ENCODE results near the gene RAD52. TPM values are rescaled to one million over a fixed set of nuclear protein-coding genes. Genes with fewer than 3 reads are reported as not detected.

RAD52 gene
- total RNA-seq, 6 experiments from 2014 or later = 5.6 to 10.5 (median 8.5) TPM

- no peaks in the 10 kb centered on the region for H3K4me1 ChIP-seq
- H3K4me3 ChIP-seq = no peak overlapping the region
- H3K27ac ChIP-seq = no peak overlapping the region
- DNase-seq (no peak), ATAC-seq (no peak)
- whole genome bisulfite sequencing (ENCODE audit: insufficient coverage, low coverage, low lambda C conversion rate, missing lambda C conversion rate) = 47% methylated on average over 4 of the region's 8 CpGs
- H3K27me3 ChIP-seq = no peaks in the 10 kb centered on the region
- H3K36me3 ChIP-seq = no peaks in the 10 kb centered on the region
- intact Hi-C loops (cut with DNase I) = no loop called here
- TF ChIP-seq POLR2A (IDR thresholded peaks at IDR 0.05) (no peak), CTCF (IDR thresholded peaks at IDR 0.05) (no peak)
- no peaks in the 10 kb centered on the region for H3K9me3 ChIP-seq
Measured at GRCh38 chr12:958588-959123, 9.2 kb upstream of the RAD52 start.

GRCh38 chr12:955939-956338 is 6.4 kb upstream of the RAD52 start:
- Histone ChIP-seq H3K4me1 (no peaks in the 10 kb centered on the region), H3K9me3 (no peaks in the 10 kb centered on the region), H3K27me3 (no peaks in the 10 kb centered on the region), H3K36me3 (no peaks in the 10 kb centered on the region), H3K4me3 (no peak overlapping the region), H3K27ac (no peak overlapping the region)
- DNase-seq (no peak), ATAC-seq (no peak)
- intact Hi-C loops (cut with DNase I) = no loop called here
- 84% methylated on average over 4 of the region's 6 CpGs for WGBS (ENCODE audit: insufficient coverage, low coverage, low lambda C conversion rate, missing lambda C conversion rate)
- TF ChIP-seq POLR2A (IDR thresholded peaks at IDR 0.05) (no peak), CTCF (IDR thresholded peaks at IDR 0.05) (no peak)

GRCh38 chr12:954741-955140 is 5.2 kb upstream of the RAD52 start:
- DNase-seq = no peak
- TF ChIP-seq CTCF (IDR thresholded peaks at IDR 0.05) (no peak), POLR2A (IDR thresholded peaks at IDR 0.05) (no peak)
- Histone ChIP-seq H3K27me3 (no peaks in the 10 kb centered on the region), H3K27ac (no peak overlapping the region), H3K9me3 (no peaks in the 10 kb centered on the region), H3K36me3 (no peaks in the 10 kb centered on the region), H3K4me3 (no peak overlapping the region), H3K4me1 (no peaks in the 10 kb centered on the region)
- intact Hi-C loops (cut with DNase I) = loop anchor here in 1 of 2 donors (5.0 kb wide), 1 partner anchor 387 kb away; no protein-coding TSS in a partner anchor
- no peak for ATAC-seq

- WGBS (ENCODE audit: insufficient coverage, low coverage, low lambda C conversion rate, missing lambda C conversion rate) = 68% methylated on average over 7 of the region's 7 CpGs
- Histone ChIP-seq H3K27me3 (no peaks in the 10 kb centered on the region), H3K9me3 (no peaks in the 10 kb centered on the region), H3K4me1 (peaks cover 0 to 1% (median 0%) of the 10 kb centered on the region in 4 donors), H3K36me3 (no peaks in the 10 kb centered on the region), H3K4me3 (no peak overlapping the region), H3K27ac (no peak overlapping the region)
- TF ChIP-seq CTCF (IDR thresholded peaks at IDR 0.05) = no peak
- TF ChIP-seq POLR2A (IDR thresholded peaks at IDR 0.05) = no peak
- intact Hi-C loops (cut with DNase I) = loop anchor here in 1 of 2 donors (5.0 kb wide), 1 partner anchor 386 kb away; no protein-coding TSS in a partner anchor
- DNase-seq (no peak), ATAC-seq (no peak)
Measured at GRCh38 chr12:953776-954175, 4.3 kb upstream of the RAD52 start.

GRCh38 chr12:951176-951575 is 1.7 kb upstream of the RAD52 start:
- 44% methylated on average over 1 of the region's 1 CpG for WGBS (ENCODE audit: insufficient coverage, low coverage, low lambda C conversion rate, missing lambda C conversion rate)
- Histone ChIP-seq H3K4me3 (no peak overlapping the region), H3K27me3 (no peaks in the 10 kb centered on the region), H3K4me1 (peaks cover 0 to 10% (median 0%) of the 10 kb centered on the region in 4 donors), H3K36me3 (no peaks in the 10 kb centered on the region), H3K9me3 (no peaks in the 10 kb centered on the region), H3K27ac (no peak overlapping the region)
- TF ChIP-seq POLR2A (IDR thresholded peaks at IDR 0.05) (no peak), CTCF (IDR thresholded peaks at IDR 0.05) (no peak)
- ATAC-seq (no peak), DNase-seq (no peak)
- intact Hi-C loops (cut with DNase I) = loop anchor here in 1 of 2 donors (5.0 kb wide), 1 partner anchor 384 kb away; no protein-coding TSS in a partner anchor
